Naive B cell (primary cell): ENCODE results near the gene MSGN1. TPM values are rescaled to one million over a fixed set of nuclear protein-coding genes. Genes with fewer than 3 reads are reported as not detected.

Experiments
- polyA plus RNA-seq, 6 donors: library from polyadenylated mRNA; unstranded; fragments of 300-500 nt; fragmentation: Illumina TruSeq; gene quantifications; one replicate each; pipeline ENCODE4 v1.2.3, GENCODE V29; 2021; ENCODE audit warnings: low read depth in 6 of 6

The MSGN1 gene
- polyA plus RNA-seq, 6 donors from 2014 or later = not detected

Other genes with a start within 250 kb of the MSGN1 start
- gene SMC6, start 62.6 kb upstream of the MSGN1 start, polyA plus RNA-seq = 10 to 100 TPM; 34.4 to 64.8 (median 45.1) TPM
- 1 to 10 TPM; 1.3 to 6.2 (median 4.6) TPM for gene GEN1, start 62.3 kb upstream of the MSGN1 start, polyA plus RNA-seq
- under 1 TPM in 2 of 6 donors, not detected in 4; 0.24 to 0.49 TPM for gene KCNS3, start 62.2 kb downstream of the MSGN1 start, polyA plus RNA-seq